ENCODE measurements around the gene F11R. TPM values are rescaled to one million over a fixed set of nuclear protein-coding genes. Genes with fewer than 3 reads are reported as not detected.
"Not testable (repeated sequence)": the region's sequence is repeated elsewhere in the genome, so short reads cannot be mapped to it uniquely, and the experiment has no call there.

F11R gene
- total and polyA plus RNA-seq, 2 donors, result 28.3 to 43.0 TPM

- Histone ChIP-seq H3K9me3 (ENCODE audit: control insufficient read depth in 2 of 2, insufficient read depth in 1 of 2, low read length in 1 of 2) (no peaks in the 10 kb centered on the region), H3K4me1 (ENCODE audit: control insufficient read depth in 2 of 2, insufficient read depth in 2 of 2, low read length in 2 of 2) (no peaks in the 10 kb centered on the region), H3K27me3 (ENCODE audit: control insufficient read depth in 2 of 2, insufficient read depth in 1 of 2, low read length in 1 of 2) (no peaks in the 10 kb centered on the region), H3K36me3 (ENCODE audit: control insufficient read depth in 2 of 2, insufficient read depth in 2 of 2, low read length in 1 of 2) (no peaks in the 10 kb centered on the region), H3K4me3 (ENCODE audit: low read length in 2 of 2) (no peak overlapping the region), H3K27ac (ENCODE audit: low read depth in 1 of 2, low read length in 1 of 2) (no peak overlapping the region)
- no peak for DNase-seq (ENCODE audit: low read depth in 6 of 9, low spot score in 9 of 9)
- WGBS, result 95% methylated on average over 1 of the region's 1 CpG
Observed at GRCh38 chr1:161032409-161032808, 11.5 kb upstream of the F11R start.

- no peaks in the 10 kb centered on the region for H3K27me3 ChIP-seq (ENCODE audit: control insufficient read depth in 2 of 2, insufficient read depth in 1 of 2, low read length in 1 of 2)
- DNase-seq (ENCODE audit: low read depth in 6 of 9, low spot score in 9 of 9), result no peak
- no peaks in the 10 kb centered on the region for H3K4me1 ChIP-seq (ENCODE audit: control insufficient read depth in 2 of 2, insufficient read depth in 2 of 2, low read length in 2 of 2)
- H3K27ac ChIP-seq (ENCODE audit: low read depth in 1 of 2, low read length in 1 of 2), result no peak overlapping the region
- no peak overlapping the region for H3K4me3 ChIP-seq (ENCODE audit: low read length in 2 of 2)
- 55% methylated on average over 2 of the region's 2 CpGs for WGBS
- no peaks in the 10 kb centered on the region for H3K9me3 ChIP-seq (ENCODE audit: control insufficient read depth in 2 of 2, insufficient read depth in 1 of 2, low read length in 1 of 2)
- no peaks in the 10 kb centered on the region for H3K36me3 ChIP-seq (ENCODE audit: control insufficient read depth in 2 of 2, insufficient read depth in 2 of 2, low read length in 1 of 2)
Observed at GRCh38 chr1:161031874-161032273, 10.9 kb upstream of the F11R start.

GRCh38 chr1:161029466-161029865 is 8.5 kb upstream of the F11R start:
- H3K4me1 ChIP-seq (ENCODE audit: control insufficient read depth in 2 of 2, insufficient read depth in 2 of 2, low read length in 2 of 2); H3K27ac ChIP-seq (ENCODE audit: low read depth in 1 of 2, low read length in 1 of 2); H3K36me3 ChIP-seq (ENCODE audit: control insufficient read depth in 2 of 2, insufficient read depth in 2 of 2, low read length in 1 of 2); DNase-seq (ENCODE audit: low read depth in 6 of 9, low spot score in 9 of 9); H3K9me3 ChIP-seq (ENCODE audit: control insufficient read depth in 2 of 2, insufficient read depth in 1 of 2, low read length in 1 of 2); H3K27me3 ChIP-seq (ENCODE audit: control insufficient read depth in 2 of 2, insufficient read depth in 1 of 2, low read length in 1 of 2); H3K4me3 ChIP-seq (ENCODE audit: low read length in 2 of 2): not testable (repeated sequence)
- 98% methylated on average over 32 of the region's 32 CpGs for WGBS

- not testable (repeated sequence) for DNase-seq (ENCODE audit: low read depth in 6 of 9, low spot score in 9 of 9); H3K4me3 ChIP-seq (ENCODE audit: low read length in 2 of 2); H3K9me3 ChIP-seq (ENCODE audit: control insufficient read depth in 2 of 2, insufficient read depth in 1 of 2, low read length in 1 of 2); H3K36me3 ChIP-seq (ENCODE audit: control insufficient read depth in 2 of 2, insufficient read depth in 2 of 2, low read length in 1 of 2); H3K27me3 ChIP-seq (ENCODE audit: control insufficient read depth in 2 of 2, insufficient read depth in 1 of 2, low read length in 1 of 2); H3K27ac ChIP-seq (ENCODE audit: low read depth in 1 of 2, low read length in 1 of 2); H3K4me1 ChIP-seq (ENCODE audit: control insufficient read depth in 2 of 2, insufficient read depth in 2 of 2, low read length in 2 of 2)
- WGBS, result 95% methylated on average over 1 of the region's 1 CpG
Observed at GRCh38 chr1:161026954-161027353, 6.0 kb upstream of the F11R start.

GRCh38 chr1:161022432-161022831 is 1.5 kb upstream of the F11R start:
- WGBS, result 95% methylated on average over 12 of the region's 12 CpGs
- not testable (repeated sequence) for H3K36me3 ChIP-seq (ENCODE audit: control insufficient read depth in 2 of 2, insufficient read depth in 2 of 2, low read length in 1 of 2); H3K27me3 ChIP-seq (ENCODE audit: control insufficient read depth in 2 of 2, insufficient read depth in 1 of 2, low read length in 1 of 2); DNase-seq (ENCODE audit: low read depth in 6 of 9, low spot score in 9 of 9); H3K4me3 ChIP-seq (ENCODE audit: low read length in 2 of 2); H3K27ac ChIP-seq (ENCODE audit: low read depth in 1 of 2, low read length in 1 of 2); H3K9me3 ChIP-seq (ENCODE audit: control insufficient read depth in 2 of 2, insufficient read depth in 1 of 2, low read length in 1 of 2)
- peaks cover 4 to 28% of the 10 kb centered on the region in 2 donors for H3K4me1 ChIP-seq (ENCODE audit: control insufficient read depth in 2 of 2, insufficient read depth in 2 of 2, low read length in 2 of 2)

- Histone ChIP-seq H3K9me3 (ENCODE audit: control insufficient read depth in 2 of 2, insufficient read depth in 1 of 2, low read length in 1 of 2) (no peaks in the 10 kb centered on the region), H3K27me3 (ENCODE audit: control insufficient read depth in 2 of 2, insufficient read depth in 1 of 2, low read length in 1 of 2) (peaks cover 0 to 6% of the 10 kb centered on the region in 2 donors), H3K36me3 (ENCODE audit: control insufficient read depth in 2 of 2, insufficient read depth in 2 of 2, low read length in 1 of 2) (no peaks in the 10 kb centered on the region), H3K4me3 (ENCODE audit: low read length in 2 of 2) (peak overlapping the region in 1 of 2 donors; percentile 65), H3K27ac (ENCODE audit: low read depth in 1 of 2, low read length in 1 of 2) (no peak overlapping the region), H3K4me1 (ENCODE audit: control insufficient read depth in 2 of 2, insufficient read depth in 2 of 2, low read length in 2 of 2) (peaks cover 4 to 28% of the 10 kb centered on the region in 2 donors)
- DNase-seq (ENCODE audit: low read depth in 6 of 9, low spot score in 9 of 9), result no peak
- WGBS, result 94% methylated on average over 2 of the region's 2 CpGs
Observed at GRCh38 chr1:161021970-161022353, 1.0 kb upstream of the F11R start.

GRCh38 chr1:161021165-161021969 is 415 bp upstream of the F11R start:
- WGBS, result 15% methylated on average over 34 of the region's 34 CpGs
- peak overlapping the region; percentile 60 to 65 for H3K4me3 ChIP-seq (ENCODE audit: low read length in 2 of 2)
- H3K27ac ChIP-seq (ENCODE audit: low read depth in 1 of 2, low read length in 1 of 2), result peak overlapping the region; percentile 22 to 71
- no peaks in the 10 kb centered on the region for H3K36me3 ChIP-seq (ENCODE audit: control insufficient read depth in 2 of 2, insufficient read depth in 2 of 2, low read length in 1 of 2)
- no peaks in the 10 kb centered on the region for H3K9me3 ChIP-seq (ENCODE audit: control insufficient read depth in 2 of 2, insufficient read depth in 1 of 2, low read length in 1 of 2)
- peaks cover 0 to 6% of the 10 kb centered on the region in 2 donors for H3K27me3 ChIP-seq (ENCODE audit: control insufficient read depth in 2 of 2, insufficient read depth in 1 of 2, low read length in 1 of 2)
- peaks cover 4 to 28% of the 10 kb centered on the region in 2 donors for H3K4me1 ChIP-seq (ENCODE audit: control insufficient read depth in 2 of 2, insufficient read depth in 2 of 2, low read length in 2 of 2)
- DNase-seq (ENCODE audit: low read depth in 6 of 9, low spot score in 9 of 9), result peak in 7 of 9 donors; percentile 75 to 91 (median 82)

- H3K9me3 ChIP-seq (ENCODE audit: control insufficient read depth in 2 of 2, insufficient read depth in 1 of 2, low read length in 1 of 2), result no peaks in the 10 kb centered on the region
- H3K4me1 ChIP-seq (ENCODE audit: control insufficient read depth in 2 of 2, insufficient read depth in 2 of 2, low read length in 2 of 2), result peaks cover 4 to 28% of the 10 kb centered on the region in 2 donors
- peak in 1 of 9 donors; percentile 53 for DNase-seq (ENCODE audit: low read depth in 6 of 9, low spot score in 9 of 9)
- H3K36me3 ChIP-seq (ENCODE audit: control insufficient read depth in 2 of 2, insufficient read depth in 2 of 2, low read length in 1 of 2), result no peaks in the 10 kb centered on the region
- H3K27ac ChIP-seq (ENCODE audit: low read depth in 1 of 2, low read length in 1 of 2), result peak overlapping the region; percentile 71 to 83
- peaks cover 0 to 6% of the 10 kb centered on the region in 2 donors for H3K27me3 ChIP-seq (ENCODE audit: control insufficient read depth in 2 of 2, insufficient read depth in 1 of 2, low read length in 1 of 2)
- WGBS, result 19% methylated on average over 10 of the region's 10 CpGs
- peak overlapping the region; percentile 60 to 65 for H3K4me3 ChIP-seq (ENCODE audit: low read length in 2 of 2)
Observed at GRCh38 chr1:161019751-161020495, 1.0 kb downstream of the F11R start.

GRCh38 chr1:161019111-161019660 is 1.8 kb downstream of the F11R start:
- not testable (repeated sequence) for H3K27ac ChIP-seq (ENCODE audit: low read depth in 1 of 2, low read length in 1 of 2); DNase-seq (ENCODE audit: low read depth in 6 of 9, low spot score in 9 of 9)

More at GRCh38 chr1:161019111-161019660, 1.8 kb downstream of the F11R start:
- 79% methylated on average over 15 of the region's 15 CpGs for WGBS
- H3K36me3 ChIP-seq (ENCODE audit: control insufficient read depth in 2 of 2, insufficient read depth in 2 of 2, low read length in 1 of 2); H3K4me3 ChIP-seq (ENCODE audit: low read length in 2 of 2); H3K9me3 ChIP-seq (ENCODE audit: control insufficient read depth in 2 of 2, insufficient read depth in 1 of 2, low read length in 1 of 2); H3K27me3 ChIP-seq (ENCODE audit: control insufficient read depth in 2 of 2, insufficient read depth in 1 of 2, low read length in 1 of 2): not testable (repeated sequence)
- H3K4me1 ChIP-seq (ENCODE audit: control insufficient read depth in 2 of 2, insufficient read depth in 2 of 2, low read length in 2 of 2), result peaks cover 4 to 31% of the 10 kb centered on the region in 2 donors
